Body of pancreas (tissue), 4 donors: Measurements from ENCODE around the gene SHLD1.

Source experiments
- CTCF ChIP-seq, 7 experiments: fragments of 450-650 bp in 4 of 7; fragments of 200-600 bp in 3 of 7; sonication (generic) in 3 of 7; IDR thresholded peaks; one replicate each; pipeline ENCODE4 v1.5.1; 2016 to 2019; ENCODE audit warnings: antibody characterized with exemption in 7 of 7
- POLR2A ChIP-seq, 3 donors: fragments of 450-650 bp; IDR thresholded peaks; one replicate each; pipeline ENCODE4 v1.6.1; 2016; ENCODE audit warnings: antibody characterized with exemption in 3 of 3, mild to moderate bottlenecking in 2 of 3

- TF ChIP-seq CTCF (IDR thresholded peaks at IDR 0.05) = no peak
- TF ChIP-seq POLR2A (IDR thresholded peaks at IDR 0.05) = no peak
Measured at GRCh38 chr20:5864873-5865587, 114.8 kb downstream of the SHLD1 start.
